Activated CD4-positive, alpha-beta T cell treated with anti-CD3 and anti-CD28 coated beads, Interleukin-2, amount 10 ng/mL, durations not matched to agents 7 days and 5 days (primary cell): ENCODE data around the gene ATP8B4. TPM values are rescaled to one million over a fixed set of nuclear protein-coding genes. Genes with fewer than 3 reads are reported as not detected.
"Not testable (repeated sequence)": the region's sequence is repeated elsewhere in the genome, so short reads cannot be mapped to it uniquely, and the experiment has no call there.

Experiments
- CTCF ChIA-PET: fragments of 350-600 bp; sonication (Branson Sonifier 250); formaldehyde crosslinking; loops from one replicate; lab custom pipeline; 2021; ENCODE audit warnings: antibody characterized with exemption; lab: Charles Lee
- POLR2A ChIA-PET: fragments of 350-600 bp; sonication (Branson Sonifier 250); formaldehyde crosslinking; loops from one replicate; lab custom pipeline; 2021; ENCODE audit warnings: antibody characterized with exemption; lab: Charles Lee
- DNase-seq: peaks from one replicate; pipeline ENCODE4 v3.0.0-alpha.2; 2020
- H3K27ac Mint-ChIP-seq: one replicate; pipeline ENCODE4 v1.8.0; 2021; ENCODE audit warnings: mild to moderate bottlenecking, moderate library complexity, mixed read lengths
- H3K27me3 Mint-ChIP-seq: one replicate; pipeline ENCODE4 v1.8.0; 2021; ENCODE audit warnings: mixed read lengths
- H3K36me3 Mint-ChIP-seq: one replicate; pipeline ENCODE4 v1.8.0; 2021; ENCODE audit warnings: low read depth, mixed read lengths
- H3K4me1 Mint-ChIP-seq: one replicate; pipeline ENCODE4 v1.8.0; 2021; ENCODE audit warnings: mixed read lengths
- H3K4me3 Mint-ChIP-seq: one replicate; pipeline ENCODE4 v1.8.0; 2021; ENCODE audit warnings: mild to moderate bottlenecking, moderate library complexity, mixed read lengths
- H3K9me3 Mint-ChIP-seq: one replicate; pipeline ENCODE4 v1.8.0; 2021; ENCODE audit warnings: mixed read lengths
- total RNA-seq, 2 experiments: library from RNA; stranded (reverse); gene quantifications; one replicate each; pipeline ENCODE4 v1.2.3, GENCODE V29; 2021

ATP8B4 gene
- total RNA-seq, 2 experiments from 2014 or later: 6.8 TPM

DNA sequence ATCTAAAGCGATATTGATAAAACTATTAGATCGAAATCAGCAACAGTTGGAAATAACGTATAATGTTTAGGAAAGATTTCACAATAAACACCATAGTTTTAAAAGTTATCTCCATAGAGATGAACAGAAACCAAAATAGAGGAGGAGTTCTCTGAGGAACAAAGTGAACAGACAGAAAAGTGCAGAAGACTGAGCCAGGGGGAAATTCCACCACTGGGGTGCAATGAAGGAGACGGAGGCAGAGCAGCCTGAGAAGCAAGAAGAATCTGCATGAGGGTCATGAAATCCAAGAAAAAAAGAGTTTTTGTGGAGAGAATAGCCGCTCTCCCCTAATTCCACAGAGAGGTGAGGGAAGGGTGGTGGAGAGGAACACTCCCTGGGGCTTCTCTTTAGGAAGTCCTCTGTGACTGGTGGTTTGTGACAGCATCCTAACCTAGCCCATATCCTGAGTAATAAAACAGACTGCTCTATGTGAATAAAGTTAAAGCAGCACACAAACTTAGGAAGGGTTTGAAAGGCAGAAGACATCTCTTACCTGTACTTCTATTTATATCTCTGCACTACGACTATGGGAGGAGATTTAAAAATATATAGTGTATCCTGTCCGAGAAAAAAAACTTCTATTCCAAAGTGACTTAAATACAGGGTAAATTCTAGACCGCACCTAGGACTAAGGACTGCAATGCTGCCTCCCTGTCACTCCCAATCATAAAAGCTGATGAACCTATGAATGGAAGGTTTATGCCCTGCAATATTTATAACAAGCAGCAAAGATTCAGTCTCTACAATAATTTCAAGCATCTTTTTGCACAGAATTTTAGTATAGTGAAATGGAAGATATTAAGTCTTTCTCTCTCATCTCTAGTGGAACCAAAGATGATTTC lies 22.9 kb downstream of the ATP8B4 start:
- CTCF ChIA-PET: no interaction called here
- POLR2A ChIA-PET: no interaction called here
- H3K27ac Mint-ChIP-seq: no peak overlapping the region
- no peak overlapping the region for H3K4me3 Mint-ChIP-seq
- peaks cover 8% of the 10 kb centered on the region for H3K9me3 Mint-ChIP-seq
- peaks cover 10% of the 10 kb centered on the region for H3K27me3 Mint-ChIP-seq
- DNase-seq: no peak
- H3K36me3 Mint-ChIP-seq: peaks cover 16% of the 10 kb centered on the region
- peaks cover 8% of the 10 kb centered on the region for H3K4me1 Mint-ChIP-seq

- H3K27me3 Mint-ChIP-seq, H3K27ac Mint-ChIP-seq, H3K4me3 Mint-ChIP-seq, POLR2A ChIA-PET, H3K4me1 Mint-ChIP-seq, DNase-seq, CTCF ChIA-PET: not testable (repeated sequence)
- Mint-ChIP-seq H3K36me3 (peaks cover 13% of the 10 kb centered on the region), H3K9me3 (peaks cover 13% of the 10 kb centered on the region)
Measured at GRCh38 chr15:50089386-50089785, 29.6 kb downstream of the ATP8B4 start.

DNA sequence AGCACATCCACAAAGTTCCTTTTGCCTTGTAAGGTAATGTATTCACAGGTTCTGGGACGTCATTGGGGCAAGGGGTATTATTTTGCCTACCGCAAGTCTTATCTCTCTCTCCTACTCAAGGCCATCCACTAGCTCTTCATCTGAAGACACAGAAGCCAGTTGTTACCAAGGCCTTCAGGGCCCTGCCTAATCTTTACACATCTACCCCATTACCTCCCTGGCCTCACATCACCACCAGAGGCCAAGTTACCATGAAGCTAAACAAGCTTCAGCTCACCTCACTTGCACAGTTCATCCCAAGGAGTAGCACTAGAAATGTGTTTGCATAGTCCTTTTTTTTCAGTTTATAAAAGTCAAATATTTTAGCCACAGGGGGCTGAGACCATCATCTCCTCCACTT lies 34.1 kb downstream of the ATP8B4 start:
- CTCF ChIA-PET: no interaction called here
- no peak overlapping the region for H3K4me3 Mint-ChIP-seq
- DNase-seq: no peak
- H3K36me3 Mint-ChIP-seq: peaks cover 2% of the 10 kb centered on the region
- peaks cover 5% of the 10 kb centered on the region for H3K4me1 Mint-ChIP-seq
- no peaks in the 10 kb centered on the region for H3K27me3 Mint-ChIP-seq
- peaks cover 8% of the 10 kb centered on the region for H3K9me3 Mint-ChIP-seq
- POLR2A ChIA-PET: no interaction called here
- H3K27ac Mint-ChIP-seq: no peak overlapping the region

DNA sequence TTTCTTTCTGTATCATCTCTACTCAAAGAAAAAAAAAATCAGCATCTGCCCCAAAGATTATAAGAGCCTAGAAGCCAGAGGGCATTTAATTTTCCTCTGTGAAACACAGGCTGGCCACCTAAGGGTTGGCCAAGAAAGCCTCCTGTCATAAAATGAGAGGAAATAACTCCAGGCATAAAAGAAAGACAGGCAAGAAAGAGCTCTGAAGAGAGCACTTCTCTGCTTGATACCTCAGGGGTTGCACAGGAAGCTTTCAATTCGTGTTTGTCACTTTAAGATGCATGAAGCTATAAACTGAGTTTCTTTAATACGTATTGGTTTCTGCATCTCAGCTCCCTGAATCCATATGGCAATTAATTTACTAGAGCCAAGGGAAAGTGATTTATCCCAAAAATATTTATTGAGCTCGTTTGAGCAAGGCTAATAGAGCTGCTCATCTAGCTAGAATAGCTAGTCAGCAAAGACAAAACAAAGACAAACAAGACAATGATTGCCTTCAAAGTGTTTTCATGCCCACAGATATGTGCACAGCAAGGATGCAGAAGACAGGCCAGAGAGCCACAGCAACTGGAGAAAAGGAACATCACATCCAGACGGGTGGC lies 35.5 kb downstream of the ATP8B4 start:
- Mint-ChIP-seq H3K36me3 (no peaks in the 10 kb centered on the region), H3K4me3 (no peak overlapping the region), H3K27me3 (no peaks in the 10 kb centered on the region), H3K9me3 (peaks cover 3% of the 10 kb centered on the region), H3K27ac (no peak overlapping the region), H3K4me1 (no peaks in the 10 kb centered on the region)
- ChIA-PET CTCF (interaction anchor here (0.6 to 0.9 kb wide), 2 partner anchors 20 to 1318 kb away, joined by 4 to 5 read pairs; no protein-coding TSS in a partner anchor), POLR2A (no interaction called here)
- no peak for DNase-seq

GRCh38 chr15:50082066-50082465 lies 37.0 kb downstream of the ATP8B4 start:
- Mint-ChIP-seq H3K4me1 (no peaks in the 10 kb centered on the region), H3K9me3 (peaks cover 2% of the 10 kb centered on the region), H3K36me3 (no peaks in the 10 kb centered on the region), H3K4me3 (no peak overlapping the region), H3K27ac (no peak overlapping the region), H3K27me3 (no peaks in the 10 kb centered on the region)
- ChIA-PET POLR2A (no interaction called here), CTCF (interaction anchor here (1.3 kb wide), 1 partner anchor 274 kb away, joined by 3 read pairs; no protein-coding TSS in a partner anchor)
- no peak for DNase-seq

GRCh38 chr15:50077651-50078050 lies 41.4 kb downstream of the ATP8B4 start:
- no peaks in the 10 kb centered on the region for H3K27me3 Mint-ChIP-seq
- ChIA-PET CTCF (no interaction called here), POLR2A (no interaction called here)
- no peak overlapping the region for H3K4me3 Mint-ChIP-seq
- no peaks in the 10 kb centered on the region for H3K4me1 Mint-ChIP-seq
- H3K27ac Mint-ChIP-seq: no peak overlapping the region
- DNase-seq: no peak
- peaks cover 2% of the 10 kb centered on the region for H3K36me3 Mint-ChIP-seq
- H3K9me3 Mint-ChIP-seq: peaks cover 2% of the 10 kb centered on the region

DNA sequence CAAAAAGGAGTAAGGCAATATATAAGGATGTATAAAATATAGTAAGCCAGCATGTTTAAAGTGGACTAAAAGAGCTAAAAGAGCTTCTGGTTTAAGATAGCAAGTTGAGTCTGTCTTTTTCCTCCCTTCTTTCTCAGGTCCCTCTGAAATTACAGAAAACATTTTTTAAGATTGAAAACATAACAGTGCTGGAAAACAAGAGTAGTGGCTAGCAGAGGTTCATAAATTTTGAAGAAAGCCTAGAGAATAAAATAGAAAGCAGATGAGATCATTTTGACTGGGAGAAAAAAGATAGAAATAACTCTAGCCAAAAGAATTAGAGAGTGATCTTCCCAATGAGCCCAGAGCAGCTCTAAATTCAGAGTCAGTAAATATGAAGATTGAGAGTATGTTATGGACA lies 41.9 kb downstream of the ATP8B4 start:
- Mint-ChIP-seq H3K27me3 (no peaks in the 10 kb centered on the region), H3K4me1 (no peaks in the 10 kb centered on the region), H3K27ac (no peak overlapping the region), H3K9me3 (peaks cover 2% of the 10 kb centered on the region), H3K36me3 (peaks cover 2% of the 10 kb centered on the region), H3K4me3 (no peak overlapping the region)
- DNase-seq: no peak
- CTCF ChIA-PET: no interaction called here
- POLR2A ChIA-PET: no interaction called here

DNA sequence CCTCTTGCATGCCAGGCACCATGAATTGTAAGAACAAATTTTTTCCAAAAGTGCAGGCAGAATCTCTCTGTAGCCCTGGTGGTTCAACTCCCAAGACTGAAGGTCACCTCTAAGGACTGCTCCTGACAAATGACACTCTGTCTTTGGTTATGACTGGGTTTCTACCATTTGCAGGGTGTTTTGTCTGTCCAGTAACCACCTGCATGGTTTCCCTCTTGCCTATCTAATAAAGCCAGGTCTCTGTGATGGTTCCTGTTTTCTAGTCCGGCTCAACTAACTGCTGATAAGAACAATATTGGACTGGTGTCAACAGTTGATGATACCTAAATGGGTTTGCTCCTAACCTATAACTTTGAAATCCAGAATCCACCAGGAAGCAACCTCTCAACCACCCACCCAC lies 43.7 kb downstream of the ATP8B4 start:
- H3K9me3 Mint-ChIP-seq: peaks cover 2% of the 10 kb centered on the region
- H3K36me3 Mint-ChIP-seq: peaks cover 4% of the 10 kb centered on the region
- no peak overlapping the region for H3K4me3 Mint-ChIP-seq
- no peaks in the 10 kb centered on the region for H3K27me3 Mint-ChIP-seq
- ChIA-PET CTCF (interaction anchor here (1.5 kb wide), 1 partner anchor 14 kb away, joined by 3 read pairs; no protein-coding TSS in a partner anchor), POLR2A (no interaction called here)
- H3K27ac Mint-ChIP-seq: no peak overlapping the region
- no peaks in the 10 kb centered on the region for H3K4me1 Mint-ChIP-seq
- no peak for DNase-seq

DNA sequence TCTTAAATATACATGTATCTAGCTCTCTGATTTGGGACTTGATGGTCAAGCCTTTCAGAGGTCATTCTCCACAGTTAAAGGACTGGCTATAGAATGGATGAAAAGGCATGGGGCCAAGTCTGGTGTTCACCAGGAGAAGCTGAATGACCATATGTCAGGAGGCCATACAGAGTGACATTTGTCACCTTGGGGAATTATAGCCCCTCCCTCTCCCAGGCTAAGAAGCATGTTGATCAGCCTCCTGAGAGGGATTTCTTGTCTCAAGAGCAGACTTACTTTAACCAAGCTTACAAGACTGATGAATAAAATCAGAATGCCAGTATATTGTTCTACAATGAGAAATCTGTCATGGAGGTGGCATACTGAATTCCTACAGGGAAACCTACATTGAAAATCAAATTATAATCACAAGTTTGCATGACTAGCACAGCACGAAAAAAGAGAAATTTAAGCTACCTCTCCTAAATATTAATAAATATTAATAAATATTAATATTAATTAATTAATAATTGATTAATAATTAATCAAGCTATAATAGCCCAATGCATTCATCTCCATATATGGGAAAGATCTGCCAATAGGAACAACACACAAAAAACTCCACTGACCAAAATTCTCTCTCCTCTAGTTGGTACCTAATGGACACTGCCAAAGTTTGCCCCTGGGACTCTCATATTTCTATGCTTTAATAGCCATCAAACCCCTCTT lies 47.3 kb downstream of the ATP8B4 start:
- H3K27me3 Mint-ChIP-seq: peaks cover 3% of the 10 kb centered on the region
- CTCF ChIA-PET: interaction anchor here (0.6 to 0.8 kb wide), 3 partner anchors 23 to 268 kb away, joined by 3 to 4 read pairs (median 3); no protein-coding TSS in a partner anchor
- peaks cover 4% of the 10 kb centered on the region for H3K36me3 Mint-ChIP-seq
- H3K9me3 Mint-ChIP-seq: peaks cover 2% of the 10 kb centered on the region
- no peak overlapping the region for H3K27ac Mint-ChIP-seq
- no peak overlapping the region for H3K4me3 Mint-ChIP-seq
- peaks cover 8% of the 10 kb centered on the region for H3K4me1 Mint-ChIP-seq
- DNase-seq: no peak
- POLR2A ChIA-PET: no interaction called here

DNA sequence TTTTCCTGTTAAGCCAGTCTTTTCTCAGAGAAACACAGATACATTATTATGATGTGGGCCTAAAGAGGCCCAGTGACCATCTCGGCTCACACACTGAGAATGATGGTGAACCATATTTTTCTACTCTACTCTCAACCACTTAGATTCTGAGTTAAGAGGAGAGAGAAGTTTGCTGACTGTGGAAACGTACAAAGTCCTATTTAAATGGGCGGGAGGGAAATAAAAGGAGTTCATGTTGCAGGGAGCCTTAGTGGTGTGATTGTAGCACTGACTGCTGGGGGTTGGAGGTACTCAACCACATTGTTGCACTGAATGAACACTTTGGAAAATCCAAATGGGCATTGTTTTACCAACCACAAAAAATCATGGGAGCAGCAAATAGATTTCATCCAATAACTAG lies 51.0 kb downstream of the ATP8B4 start:
- Mint-ChIP-seq H3K27ac (no peak overlapping the region), H3K4me1 (peaks cover 18% of the 10 kb centered on the region), H3K27me3 (peaks cover 5% of the 10 kb centered on the region), H3K9me3 (peaks cover 2% of the 10 kb centered on the region), H3K4me3 (no peak overlapping the region), H3K36me3 (peaks cover 4% of the 10 kb centered on the region)
- no peak for DNase-seq
- ChIA-PET CTCF (no interaction called here), POLR2A (no interaction called here)

DNA sequence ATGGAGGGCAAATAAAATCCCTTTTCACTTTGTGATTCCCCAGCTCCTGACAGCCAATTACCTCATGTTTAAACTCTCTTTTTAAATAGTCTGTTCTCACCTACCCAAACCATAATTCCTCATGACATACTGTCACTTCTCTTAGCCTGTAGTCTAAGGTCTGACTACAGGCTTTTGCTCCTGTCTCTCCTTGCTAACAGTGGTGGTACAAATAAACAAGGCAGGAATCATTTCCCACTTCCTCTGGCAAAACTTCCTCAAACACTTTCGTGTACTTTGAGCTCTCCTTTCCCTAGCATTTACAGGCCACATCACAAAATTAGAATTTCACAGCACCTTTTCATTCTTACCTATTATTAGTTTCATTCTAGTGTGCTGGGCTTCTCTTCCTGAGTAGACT lies 51.8 kb downstream of the ATP8B4 start:
- H3K9me3 Mint-ChIP-seq: peaks cover 2% of the 10 kb centered on the region
- peaks cover 5% of the 10 kb centered on the region for H3K27me3 Mint-ChIP-seq
- peaks cover 18% of the 10 kb centered on the region for H3K4me1 Mint-ChIP-seq
- no peak overlapping the region for H3K27ac Mint-ChIP-seq
- CTCF ChIA-PET: no interaction called here
- POLR2A ChIA-PET: no interaction called here
- no peak for DNase-seq
- H3K36me3 Mint-ChIP-seq: peaks cover 4% of the 10 kb centered on the region
- no peak overlapping the region for H3K4me3 Mint-ChIP-seq

- no peak overlapping the region for H3K4me3 Mint-ChIP-seq
- H3K27ac Mint-ChIP-seq: no peak overlapping the region
Measured at GRCh38 chr15:50066666-50067065, 52.4 kb downstream of the ATP8B4 start.

More at GRCh38 chr15:50066666-50067065, 52.4 kb downstream of the ATP8B4 start:
- no peak for DNase-seq
- H3K27me3 Mint-ChIP-seq: peaks cover 5% of the 10 kb centered on the region
- no peaks in the 10 kb centered on the region for H3K9me3 Mint-ChIP-seq
- POLR2A ChIA-PET: interaction anchor here (0.7 kb wide), 1 partner anchor 71 kb away, joined by 3 read pairs; no protein-coding TSS in a partner anchor
- H3K4me1 Mint-ChIP-seq: peaks cover 18% of the 10 kb centered on the region
- peaks cover 2% of the 10 kb centered on the region for H3K36me3 Mint-ChIP-seq
- CTCF ChIA-PET: no interaction called here
